GM12801 (cell line): ENCODE results near the gene HOXB9.

Experiments used
- TF ChIP-seq, protein P1 (sequence below): IDR thresholded peaks from one replicate; pipeline ENCODE4 v1.5.1; 2011; ENCODE audit warnings: control low read depth; ENCODE audit not compliant: insufficient read length; ENCODE audit errors: extremely low read depth

HOXB9 gene

DNA sequence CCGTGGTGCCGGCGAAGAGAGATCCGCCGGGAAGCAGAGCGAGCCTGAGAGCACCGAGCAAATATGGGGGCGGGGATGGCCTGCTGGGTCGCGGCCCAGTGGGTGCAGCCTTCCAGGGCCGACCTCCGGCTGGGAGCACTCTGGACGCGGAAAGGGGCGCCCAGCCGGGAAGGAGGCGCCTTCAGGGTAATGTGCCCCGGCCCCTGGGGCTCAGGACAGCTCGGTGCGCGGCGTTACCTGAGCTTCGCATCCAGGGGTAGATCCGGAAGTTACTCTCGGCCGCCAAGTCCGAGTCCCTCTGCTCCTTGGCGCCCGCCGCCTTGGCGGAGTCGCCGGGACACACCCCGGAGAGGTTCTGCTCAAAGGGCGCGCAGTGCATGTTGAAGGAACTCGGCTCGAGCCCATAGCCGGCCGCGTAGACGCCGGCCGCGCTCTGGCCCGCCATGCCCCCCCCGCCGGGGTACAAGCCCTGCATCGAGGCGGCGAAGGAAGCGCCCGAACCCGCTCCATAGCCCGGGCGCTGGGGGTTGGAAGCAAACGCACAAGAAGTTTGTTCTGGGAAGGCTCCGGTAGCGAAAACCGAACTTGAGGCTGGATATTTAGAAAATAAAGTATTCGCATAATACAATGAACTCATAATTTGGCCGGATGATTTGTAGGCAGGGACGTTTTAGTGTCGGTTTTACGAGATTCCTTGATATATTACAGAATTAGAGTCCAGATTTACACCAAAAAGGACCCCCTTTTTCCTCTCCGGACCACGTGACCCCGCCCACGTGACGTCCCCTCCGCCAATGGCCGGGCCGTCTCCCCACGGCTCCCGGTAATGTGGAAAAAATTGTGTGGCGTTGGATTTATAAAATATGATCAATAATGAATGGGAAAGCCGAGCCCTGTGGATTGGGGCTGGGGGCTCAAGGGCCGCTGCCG lies 15.6 kb downstream of the HOXB9 start, which contains the start of gene HOXB7:
Gene HOXB7, minus strand, starts transcription at position 736 of the 930 bp plus-strand sequence. Its CDS starts 99 bp downstream, at position 637.
- TF ChIP-seq, protein P1, sequence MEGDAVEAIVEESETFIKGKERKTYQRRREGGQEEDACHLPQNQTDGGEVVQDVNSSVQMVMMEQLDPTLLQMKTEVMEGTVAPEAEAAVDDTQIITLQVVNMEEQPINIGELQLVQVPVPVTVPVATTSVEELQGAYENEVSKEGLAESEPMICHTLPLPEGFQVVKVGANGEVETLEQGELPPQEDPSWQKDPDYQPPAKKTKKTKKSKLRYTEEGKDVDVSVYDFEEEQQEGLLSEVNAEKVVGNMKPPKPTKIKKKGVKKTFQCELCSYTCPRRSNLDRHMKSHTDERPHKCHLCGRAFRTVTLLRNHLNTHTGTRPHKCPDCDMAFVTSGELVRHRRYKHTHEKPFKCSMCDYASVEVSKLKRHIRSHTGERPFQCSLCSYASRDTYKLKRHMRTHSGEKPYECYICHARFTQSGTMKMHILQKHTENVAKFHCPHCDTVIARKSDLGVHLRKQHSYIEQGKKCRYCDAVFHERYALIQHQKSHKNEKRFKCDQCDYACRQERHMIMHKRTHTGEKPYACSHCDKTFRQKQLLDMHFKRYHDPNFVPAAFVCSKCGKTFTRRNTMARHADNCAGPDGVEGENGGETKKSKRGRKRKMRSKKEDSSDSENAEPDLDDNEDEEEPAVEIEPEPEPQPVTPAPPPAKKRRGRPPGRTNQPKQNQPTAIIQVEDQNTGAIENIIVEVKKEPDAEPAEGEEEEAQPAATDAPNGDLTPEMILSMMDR = no peak

DNA sequence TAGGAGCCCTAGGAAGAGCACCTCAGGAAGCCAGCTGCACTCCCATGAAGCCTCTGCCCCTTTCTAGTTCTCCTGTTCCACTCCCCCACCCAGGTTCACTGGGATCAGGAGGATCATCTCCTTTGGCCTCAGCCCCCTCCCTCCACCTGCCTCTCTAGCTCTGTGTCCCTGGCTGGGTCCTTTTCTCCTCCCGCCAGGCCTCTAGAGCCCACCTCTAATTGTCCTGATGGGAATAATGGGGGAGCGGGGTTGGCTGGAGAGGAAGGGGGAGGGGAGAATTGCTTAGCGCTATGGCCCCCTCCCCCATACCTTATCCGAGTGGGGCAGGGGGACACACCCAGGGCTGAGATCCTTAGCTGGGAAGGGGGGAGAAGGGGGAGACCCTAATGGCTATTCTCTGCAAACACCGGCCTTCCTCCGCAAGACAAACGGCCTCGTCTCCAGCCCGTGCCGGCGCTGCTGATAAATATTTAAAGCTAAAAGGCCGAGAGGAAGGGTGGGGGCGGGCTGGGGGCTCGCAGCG lies 16.3 kb downstream of the HOXB9 start:
- TF ChIP-seq, protein P1 = no peak

DNA sequence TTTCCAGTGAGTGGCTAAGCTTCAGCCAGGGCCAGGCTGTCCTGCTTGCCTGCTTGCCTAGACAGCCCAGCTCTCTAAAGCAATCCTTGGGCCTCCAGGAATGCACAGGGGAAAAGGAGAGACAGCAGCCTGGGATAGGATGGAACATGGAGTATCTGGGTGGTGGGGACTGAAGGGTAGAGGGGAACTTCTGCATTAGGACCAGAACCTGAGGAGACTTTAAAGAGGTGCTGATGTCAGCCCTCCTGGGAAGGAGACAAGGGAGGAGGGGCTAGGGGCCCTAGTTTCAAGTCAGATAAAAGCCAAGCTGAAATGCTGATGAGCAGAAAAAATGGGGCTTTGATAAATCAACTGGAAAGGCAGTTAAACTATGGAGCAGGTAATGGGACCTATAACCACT lies 17.1 kb downstream of the HOXB9 start:
- TF ChIP-seq, protein P1 = no peak

DNA sequence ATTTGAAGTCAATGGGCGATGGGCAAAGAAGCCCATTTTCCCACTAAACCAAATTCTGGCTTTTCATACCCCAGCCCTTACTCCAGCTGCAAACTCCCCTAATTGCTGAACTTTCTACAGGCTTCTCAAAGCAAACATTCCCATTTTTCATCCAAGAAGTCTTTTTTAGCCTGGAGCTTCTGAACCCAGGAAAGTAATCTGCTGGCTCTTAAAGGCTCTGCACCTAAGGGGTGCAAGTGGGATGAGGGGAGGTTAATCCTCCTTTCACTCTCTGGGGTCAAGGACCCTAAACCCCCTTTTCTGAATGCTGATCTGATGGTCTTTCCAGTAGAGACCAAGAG lies 17.7 kb downstream of the HOXB9 start:
- TF ChIP-seq, protein P1 = no peak

DNA sequence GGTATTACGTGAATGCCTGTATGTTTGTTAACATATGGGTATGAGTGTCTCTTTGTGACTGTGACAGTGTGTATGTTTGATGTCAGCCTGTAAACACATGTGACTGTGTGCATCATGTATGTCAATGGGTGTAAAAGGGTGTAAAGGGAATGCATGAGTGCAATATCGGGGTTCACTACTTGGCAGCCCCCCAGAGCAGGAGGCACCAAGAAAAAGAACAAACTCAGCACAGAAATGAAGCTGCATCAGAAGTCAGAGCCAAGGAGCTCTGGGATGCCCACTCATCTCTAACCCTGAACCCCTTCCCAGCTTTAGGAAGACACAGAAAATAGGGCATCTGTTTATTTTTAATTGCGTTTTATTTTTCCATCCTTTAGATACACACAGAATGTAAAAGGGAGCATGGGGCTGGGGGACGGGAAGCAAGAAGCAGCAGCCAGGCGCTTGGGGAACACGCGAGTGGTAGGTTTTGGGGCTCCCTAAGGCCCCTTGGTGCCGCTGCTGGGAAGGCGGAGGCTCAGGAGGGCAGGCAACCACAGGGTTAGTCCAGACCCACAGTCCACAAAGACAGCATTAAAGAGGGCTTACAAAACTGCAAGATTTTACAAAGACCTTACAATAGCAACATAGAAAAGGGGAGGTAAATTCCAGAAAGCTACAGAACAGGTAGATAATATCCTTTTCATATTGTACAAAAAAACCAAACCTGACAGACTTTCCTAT lies 19.1 kb downstream of the HOXB9 start:
- TF ChIP-seq, protein P1 = no peak

DNA sequence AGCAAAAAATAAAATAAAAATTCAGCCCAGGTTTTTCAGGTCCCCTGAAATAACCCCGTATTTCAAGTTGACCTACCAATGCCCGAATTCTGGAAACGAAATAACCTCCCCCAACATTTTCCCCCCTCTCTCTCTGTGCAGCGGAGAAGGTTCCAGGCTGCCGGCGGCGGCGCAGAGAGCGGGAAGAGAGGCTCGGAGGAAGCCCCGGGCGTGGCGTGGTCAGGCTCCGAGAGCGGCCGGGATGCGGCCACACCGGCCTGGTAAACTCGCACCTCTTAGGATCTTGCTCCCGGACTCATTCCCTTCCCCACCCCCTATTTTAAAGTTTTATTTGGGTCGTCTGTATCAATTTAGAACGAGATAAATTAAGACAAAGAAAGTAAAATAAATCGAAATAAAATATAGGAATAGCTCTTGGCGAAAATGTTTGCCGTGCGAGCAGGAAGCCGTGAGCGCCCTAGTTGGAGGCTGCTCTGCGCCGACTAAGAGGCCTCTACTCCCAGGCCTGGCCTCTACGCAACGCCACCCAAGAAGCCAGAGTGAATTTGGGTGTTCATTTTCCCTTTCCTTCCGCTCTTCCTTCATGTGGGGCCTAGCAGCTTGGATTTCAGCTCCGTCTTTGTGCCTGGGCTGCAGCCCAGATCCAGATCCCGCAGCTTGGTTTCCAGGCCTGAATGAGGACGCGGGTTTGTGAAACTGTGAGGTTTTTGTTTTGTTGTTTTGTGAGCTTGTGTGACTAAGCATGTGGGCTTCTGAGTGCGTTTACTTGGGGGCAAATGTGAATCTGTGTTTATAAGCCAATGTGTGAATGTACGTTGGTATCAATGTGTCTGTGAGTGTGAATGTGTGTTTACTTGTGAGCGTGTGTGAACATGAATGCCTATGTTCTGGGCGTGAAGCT lies 19.9 kb downstream of the HOXB9 start:
- TF ChIP-seq, protein P1 = no peak
